HEK293 (cell line): Measurements from ENCODE around the gene KCNQ2.

Experiments used
- BCL11A ChIP-seq: fragments of 450-650 bp; formaldehyde crosslinking; IDR thresholded peaks from 2 replicates; pipeline ENCODE4 v1.5.1; 2016; ENCODE audit warnings: low read depth, missing biosample characterization, missing genetic modification characterization
- GFI1B ChIP-seq: fragments of 450-650 bp; formaldehyde crosslinking; IDR thresholded peaks from 2 replicates; pipeline ENCODE4 v1.5.1; 2016; ENCODE audit warnings: missing biosample characterization, missing genetic modification characterization
- GLIS1 ChIP-seq: fragments of 450-650 bp; formaldehyde crosslinking; IDR thresholded peaks from 2 replicates; pipeline ENCODE4 v1.5.1; 2016; ENCODE audit warnings: missing biosample characterization, missing genetic modification characterization
- GLIS2 ChIP-seq: fragments of 450-650 bp; formaldehyde crosslinking; IDR thresholded peaks from 2 replicates; pipeline ENCODE4 v1.5.1; 2016; ENCODE audit warnings: missing biosample characterization, missing genetic modification characterization
- SETDB1 ChIP-seq: IDR thresholded peaks from one replicate; pipeline ENCODE4 v1.6.1; 2017; ENCODE audit warnings: mild to moderate bottlenecking, low read length, moderate library complexity, mixed read lengths; ENCODE audit not compliant: insufficient read length
- ZBTB48 ChIP-seq: fragments of 450-650 bp; formaldehyde crosslinking; IDR thresholded peaks from 2 replicates; pipeline ENCODE4 v1.5.1; 2016; ENCODE audit warnings: missing biosample characterization, missing genetic modification characterization
- ZFP3 ChIP-seq: fragments of 450-650 bp; formaldehyde crosslinking; IDR thresholded peaks from 2 replicates; pipeline ENCODE4 v1.5.1; 2016; ENCODE audit warnings: low read depth, missing biosample characterization, missing genetic modification characterization
- ZFP41 ChIP-seq: fragments of 450-650 bp; formaldehyde crosslinking; IDR thresholded peaks from 2 replicates; pipeline ENCODE4 v1.5.1; 2016; ENCODE audit warnings: missing biosample characterization, missing genetic modification characterization, borderline replicate concordance
- ZFP69B ChIP-seq: fragments of 450-650 bp; formaldehyde crosslinking; IDR thresholded peaks from 2 replicates; pipeline ENCODE4 v1.5.1; 2016; ENCODE audit warnings: missing biosample characterization, missing genetic modification characterization
- ZNF2 ChIP-seq: fragments of 450-650 bp; formaldehyde crosslinking; IDR thresholded peaks from 2 replicates; pipeline ENCODE4 v1.5.1; 2016; ENCODE audit warnings: missing biosample characterization, missing genetic modification characterization
- ZNF394 ChIP-seq: fragments of 450-650 bp; formaldehyde crosslinking; IDR thresholded peaks from 2 replicates; pipeline ENCODE4 v1.5.1; 2016; ENCODE audit warnings: missing biosample characterization, missing genetic modification characterization, mild to moderate bottlenecking, moderate library complexity, borderline replicate concordance
- ZNF426 ChIP-seq: fragments of 450-650 bp; formaldehyde crosslinking; IDR thresholded peaks from 2 replicates; pipeline ENCODE4 v1.5.1; 2017; ENCODE audit warnings: missing biosample characterization, missing genetic modification characterization, mild to moderate bottlenecking, inconsistent platforms, moderate library complexity
- ZNF624 ChIP-seq: fragments of 450-650 bp; formaldehyde crosslinking; IDR thresholded peaks from 2 replicates; pipeline ENCODE4 v1.5.1; 2017; ENCODE audit warnings: missing biosample characterization, missing genetic modification characterization
- ZNF677 ChIP-seq: fragments of 450-650 bp; IDR thresholded peaks from 2 replicates; pipeline ENCODE4 v1.5.0; 2018; ENCODE audit warnings: missing biosample characterization, mild to moderate bottlenecking, missing genetic modification characterization, moderate library complexity
- ZNF701 ChIP-seq: fragments of 450-650 bp; formaldehyde crosslinking; IDR thresholded peaks from 2 replicates; pipeline ENCODE4 v1.5.1; 2016; ENCODE audit warnings: missing biosample characterization, missing genetic modification characterization
- TF ChIP-seq, protein P1 (sequence below): fragments of 450-650 bp; formaldehyde crosslinking; IDR thresholded peaks from 2 replicates; pipeline ENCODE4 v1.5.1; 2016; ENCODE audit warnings: missing biosample characterization, missing genetic modification characterization
- TF ChIP-seq, protein P2 (sequence below): fragments of 450-650 bp; formaldehyde crosslinking; IDR thresholded peaks from 2 replicates; pipeline ENCODE4 v1.5.1; 2016; ENCODE audit warnings: missing biosample characterization, missing genetic modification characterization
- TF ChIP-seq, protein P3 (sequence below): fragments of 450-650 bp; formaldehyde crosslinking; IDR thresholded peaks from 2 replicates; pipeline ENCODE4 v1.5.1; 2017; ENCODE audit warnings: missing biosample characterization, missing genetic modification characterization
- TF ChIP-seq, protein P4 (sequence below): fragments of 450-650 bp; formaldehyde crosslinking; IDR thresholded peaks from 2 replicates; pipeline ENCODE4 v1.5.1; 2016; ENCODE audit warnings: missing biosample characterization, missing genetic modification characterization, low read depth
- TF ChIP-seq, protein P5 (sequence below): fragments of 450-650 bp; formaldehyde crosslinking; optimal IDR thresholded peaks from 2 replicates; pipeline ENCODE3; 2016; ENCODE audit warnings: missing biosample characterization, mild to moderate bottlenecking, missing genetic modification characterization
- TF ChIP-seq, protein P6 (sequence below): fragments of 450-650 bp; formaldehyde crosslinking; IDR thresholded peaks from 2 replicates; pipeline ENCODE4 v1.5.1; 2016; ENCODE audit warnings: missing biosample characterization, missing genetic modification characterization, low read depth

KCNQ2 gene

DNA sequence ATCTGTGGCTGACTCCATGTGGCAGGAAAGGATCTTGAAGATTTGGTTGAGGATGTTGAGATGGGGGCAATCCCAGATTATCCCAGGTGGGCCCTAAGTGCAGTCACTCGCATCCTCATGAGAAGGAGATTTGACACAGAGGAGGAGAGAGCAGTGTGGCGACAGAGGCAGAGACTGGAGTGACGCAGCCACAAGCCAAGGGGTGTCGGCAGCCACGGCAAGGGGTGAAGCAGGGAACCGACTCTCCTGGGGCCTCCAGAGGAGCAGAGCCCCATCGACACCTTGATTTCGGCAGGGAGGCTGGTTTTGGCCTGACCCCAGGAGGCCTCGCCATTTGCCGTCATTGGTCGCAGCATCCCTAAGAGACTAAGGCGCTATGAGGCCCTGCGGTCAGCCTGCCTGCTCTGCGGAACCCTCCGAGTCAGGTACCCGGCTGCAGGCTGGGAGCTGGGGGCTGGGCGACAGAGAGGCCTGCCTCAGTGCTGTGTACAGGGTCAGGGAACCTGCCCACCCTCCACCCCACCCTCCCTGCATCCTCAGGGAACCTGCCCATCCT lies 13.9 kb upstream of the KCNQ2 start (continued):
- TF ChIP-seq, protein P1, sequence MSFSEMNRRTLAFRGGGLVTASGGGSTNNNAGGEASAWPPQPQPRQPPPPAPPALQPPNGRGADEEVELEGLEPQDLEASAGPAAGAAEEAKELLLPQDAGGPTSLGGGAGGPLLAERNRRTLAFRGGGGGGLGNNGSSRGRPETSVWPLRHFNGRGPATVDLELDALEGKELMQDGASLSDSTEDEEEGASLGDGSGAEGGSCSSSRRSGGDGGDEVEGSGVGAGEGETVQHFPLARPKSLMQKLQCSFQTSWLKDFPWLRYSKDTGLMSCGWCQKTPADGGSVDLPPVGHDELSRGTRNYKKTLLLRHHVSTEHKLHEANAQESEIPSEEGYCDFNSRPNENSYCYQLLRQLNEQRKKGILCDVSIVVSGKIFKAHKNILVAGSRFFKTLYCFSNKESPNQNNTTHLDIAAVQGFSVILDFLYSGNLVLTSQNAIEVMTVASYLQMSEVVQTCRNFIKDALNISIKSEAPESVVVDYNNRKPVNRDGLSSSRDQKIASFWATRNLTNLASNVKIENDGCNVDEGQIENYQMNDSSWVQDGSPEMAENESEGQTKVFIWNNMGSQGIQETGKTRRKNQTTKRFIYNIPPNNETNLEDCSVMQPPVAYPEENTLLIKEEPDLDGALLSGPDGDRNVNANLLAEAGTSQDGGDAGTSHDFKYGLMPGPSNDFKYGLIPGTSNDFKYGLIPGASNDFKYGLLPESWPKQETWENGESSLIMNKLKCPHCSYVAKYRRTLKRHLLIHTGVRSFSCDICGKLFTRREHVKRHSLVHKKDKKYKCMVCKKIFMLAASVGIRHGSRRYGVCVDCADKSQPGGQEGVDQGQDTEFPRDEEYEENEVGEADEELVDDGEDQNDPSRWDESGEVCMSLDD (tag by site-specific recombination) = 0 out of 2 replicates have a peak, but pooled peaks have one; percentile 12
- no peak for TF ChIP-seq GFI1B (tag by site-specific recombination)
- no peak for TF ChIP-seq ZFP3 (tag by site-specific recombination)
- TF ChIP-seq ZNF677 (tag by site-specific recombination) = no peak
- TF ChIP-seq, protein P2, sequence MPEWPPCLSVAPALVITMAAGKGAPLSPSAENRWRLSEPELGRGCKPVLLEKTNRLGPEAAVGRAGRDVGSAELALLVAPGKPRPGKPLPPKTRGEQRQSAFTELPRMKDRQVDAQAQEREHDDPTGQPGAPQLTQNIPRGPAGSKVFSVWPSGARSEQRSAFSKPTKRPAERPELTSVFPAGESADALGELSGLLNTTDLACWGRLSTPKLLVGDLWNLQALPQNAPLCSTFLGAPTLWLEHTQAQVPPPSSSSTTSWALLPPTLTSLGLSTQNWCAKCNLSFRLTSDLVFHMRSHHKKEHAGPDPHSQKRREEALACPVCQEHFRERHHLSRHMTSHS (tag by site-specific recombination) = no peak
- TF ChIP-seq, protein P3, sequence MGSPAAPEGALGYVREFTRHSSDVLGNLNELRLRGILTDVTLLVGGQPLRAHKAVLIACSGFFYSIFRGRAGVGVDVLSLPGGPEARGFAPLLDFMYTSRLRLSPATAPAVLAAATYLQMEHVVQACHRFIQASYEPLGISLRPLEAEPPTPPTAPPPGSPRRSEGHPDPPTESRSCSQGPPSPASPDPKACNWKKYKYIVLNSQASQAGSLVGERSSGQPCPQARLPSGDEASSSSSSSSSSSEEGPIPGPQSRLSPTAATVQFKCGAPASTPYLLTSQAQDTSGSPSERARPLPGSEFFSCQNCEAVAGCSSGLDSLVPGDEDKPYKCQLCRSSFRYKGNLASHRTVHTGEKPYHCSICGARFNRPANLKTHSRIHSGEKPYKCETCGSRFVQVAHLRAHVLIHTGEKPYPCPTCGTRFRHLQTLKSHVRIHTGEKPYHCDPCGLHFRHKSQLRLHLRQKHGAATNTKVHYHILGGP = no peak
- TF ChIP-seq ZNF624 (tag by site-specific recombination) = no peak
- TF ChIP-seq ZFP69B = 0 out of 2 replicates have a peak, but pooled peaks have one; percentile 38
- no peak for TF ChIP-seq ZNF2 (tag by site-specific recombination)
- TF ChIP-seq ZNF426 (tag by site-specific recombination) = no peak
- TF ChIP-seq, protein P4, sequence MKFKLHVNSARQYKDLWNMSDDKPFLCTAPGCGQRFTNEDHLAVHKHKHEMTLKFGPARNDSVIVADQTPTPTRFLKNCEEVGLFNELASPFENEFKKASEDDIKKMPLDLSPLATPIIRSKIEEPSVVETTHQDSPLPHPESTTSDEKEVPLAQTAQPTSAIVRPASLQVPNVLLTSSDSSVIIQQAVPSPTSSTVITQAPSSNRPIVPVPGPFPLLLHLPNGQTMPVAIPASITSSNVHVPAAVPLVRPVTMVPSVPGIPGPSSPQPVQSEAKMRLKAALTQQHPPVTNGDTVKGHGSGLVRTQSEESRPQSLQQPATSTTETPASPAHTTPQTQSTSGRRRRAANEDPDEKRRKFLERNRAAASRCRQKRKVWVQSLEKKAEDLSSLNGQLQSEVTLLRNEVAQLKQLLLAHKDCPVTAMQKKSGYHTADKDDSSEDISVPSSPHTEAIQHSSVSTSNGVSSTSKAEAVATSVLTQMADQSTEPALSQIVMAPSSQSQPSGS = no peak
- no peak for TF ChIP-seq BCL11A (tag by site-specific recombination)
- TF ChIP-seq GLIS2 (tag by site-specific recombination) = no peak
- TF ChIP-seq ZFP41 = no peak
- TF ChIP-seq, protein P5, sequence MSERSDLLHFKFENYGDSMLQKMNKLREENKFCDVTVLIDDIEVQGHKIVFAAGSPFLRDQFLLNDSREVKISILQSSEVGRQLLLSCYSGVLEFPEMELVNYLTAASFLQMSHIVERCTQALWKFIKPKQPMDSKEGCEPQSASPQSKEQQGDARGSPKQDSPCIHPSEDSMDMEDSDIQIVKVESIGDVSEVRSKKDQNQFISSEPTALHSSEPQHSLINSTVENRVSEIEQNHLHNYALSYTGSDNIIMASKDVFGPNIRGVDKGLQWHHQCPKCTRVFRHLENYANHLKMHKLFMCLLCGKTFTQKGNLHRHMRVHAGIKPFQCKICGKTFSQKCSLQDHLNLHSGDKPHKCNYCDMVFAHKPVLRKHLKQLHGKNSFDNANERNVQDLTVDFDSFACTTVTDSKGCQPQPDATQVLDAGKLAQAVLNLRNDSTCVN (tag by site-specific recombination) = no peak
- TF ChIP-seq GLIS1 (tag by site-specific recombination) = 0 out of 2 replicates have a peak, but pooled peaks have one; percentile 9
- no peak for TF ChIP-seq ZBTB48 (tag by site-specific recombination)
- TF ChIP-seq ZNF394 (tag by site-specific recombination) = no peak
- TF ChIP-seq, protein P6, sequence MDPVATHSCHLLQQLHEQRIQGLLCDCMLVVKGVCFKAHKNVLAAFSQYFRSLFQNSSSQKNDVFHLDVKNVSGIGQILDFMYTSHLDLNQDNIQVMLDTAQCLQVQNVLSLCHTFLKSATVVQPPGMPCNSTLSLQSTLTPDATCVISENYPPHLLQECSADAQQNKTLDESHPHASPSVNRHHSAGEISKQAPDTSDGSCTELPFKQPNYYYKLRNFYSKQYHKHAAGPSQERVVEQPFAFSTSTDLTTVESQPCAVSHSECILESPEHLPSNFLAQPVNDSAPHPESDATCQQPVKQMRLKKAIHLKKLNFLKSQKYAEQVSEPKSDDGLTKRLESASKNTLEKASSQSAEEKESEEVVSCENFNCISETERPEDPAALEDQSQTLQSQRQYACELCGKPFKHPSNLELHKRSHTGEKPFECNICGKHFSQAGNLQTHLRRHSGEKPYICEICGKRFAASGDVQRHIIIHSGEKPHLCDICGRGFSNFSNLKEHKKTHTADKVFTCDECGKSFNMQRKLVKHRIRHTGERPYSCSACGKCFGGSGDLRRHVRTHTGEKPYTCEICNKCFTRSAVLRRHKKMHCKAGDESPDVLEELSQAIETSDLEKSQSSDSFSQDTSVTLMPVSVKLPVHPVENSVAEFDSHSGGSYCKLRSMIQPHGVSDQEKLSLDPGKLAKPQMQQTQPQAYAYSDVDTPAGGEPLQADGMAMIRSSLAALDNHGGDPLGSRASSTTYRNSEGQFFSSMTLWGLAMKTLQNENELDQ = no peak
- TF ChIP-seq ZNF701 (tag by site-specific recombination) = no peak
- TF ChIP-seq SETDB1 = no peak
- TF ChIP-seq, all 188 proteins: peak for 8
